GM12878 (cell line): ENCODE data around the gene ZNF341. TPM values are rescaled to one million over a fixed set of nuclear protein-coding genes. Genes with fewer than 3 reads are reported as not detected.

Experiments used
- ATAC-seq: fragments of 200-7000 bp; cut with Tn5 transposase; 3 replicates; pipeline ENCODE4 v1.9.1; 2020; ENCODE audit warnings: mild to moderate bottlenecking, moderate library complexity
- BruUV-seq: library from RNA; stranded (reverse); fragments of 400-500 nt; replicated peaks from 2 replicates; lab custom pipeline; 2021; lab: Mats Ljungman, UMichigan
- CTCF ChIA-PET: fragments of 300-600 bp; sonication (Branson Sonifier 250); formaldehyde crosslinking; extraction: SDS; loops from one replicate; lab custom pipeline; 2021; ENCODE audit warnings: inconsistent platforms; lab: Yijun Ruan, JAX
- POLR2A ChIA-PET: fragments of 350-600 bp; formaldehyde crosslinking; extraction: SDS; loops from one replicate; lab custom pipeline; 2021; ENCODE audit warnings: inconsistent platforms; lab: Charles Lee
- RAD21 ChIA-PET: fragments of 300-600 bp; sonication (Branson Sonifier 250); formaldehyde crosslinking; loops from one replicate; lab custom pipeline; 2023; ENCODE audit warnings: antibody characterized with exemption; ENCODE audit not compliant: unreplicated experiment; lab: Charles Lee
- SMC1A ChIA-PET: fragments of 300-600 bp; sonication (Branson Sonifier 250); formaldehyde crosslinking; loops from one replicate; lab custom pipeline; 2023; ENCODE audit not compliant: unreplicated experiment, uncharacterized antibody; lab: Charles Lee
- DNase-seq: peaks from one replicate; pipeline ENCODE4 v3.0.0-alpha.2; 2011; ENCODE audit warnings: low read depth, low spot score
- FAIRE-seq: peaks from 3 replicates; lab custom pipeline; 2011; peaks lifted over from hg19 to GRCh38; lab: Jason Lieb, UNC
- H2AFZ ChIP-seq: 2 replicates; pipeline ENCODE4 v1.6.0; 2011; ENCODE audit warnings: low read depth, low read length, control low read depth; ENCODE audit not compliant: control insufficient read depth
- H3K27ac ChIP-seq: 2 replicates; pipeline ENCODE4 v1.5.1; 2011; ENCODE audit warnings: control low read depth; ENCODE audit not compliant: control insufficient read depth, insufficient read depth
- H3K27me3 ChIP-seq, 2 experiments: replicated peaks in 1 of 2; 2 replicates each; pipeline versions ENCODE4 v1.6.0 to v1.6.1; 2011; ENCODE audit warnings: low read length in 1 of 2; ENCODE audit not compliant: control insufficient read depth in 2 of 2, insufficient read depth in 2 of 2
- H3K36me3 ChIP-seq, 2 experiments: 2 replicates each; pipeline ENCODE4 v1.5.1; 2011; ENCODE audit warnings: low read length in 1 of 2; ENCODE audit not compliant: control insufficient read depth in 2 of 2, insufficient read depth in 2 of 2
- H3K4me1 ChIP-seq: 2 replicates; pipeline ENCODE4 v1.6.1; 2011; ENCODE audit warnings: mild to moderate bottlenecking, low read length, moderate library complexity, mixed read lengths; ENCODE audit not compliant: control insufficient read depth, insufficient read depth
- H3K4me2 ChIP-seq: 2 replicates; pipeline ENCODE4 v1.6.0; 2011; ENCODE audit warnings: control low read depth; ENCODE audit not compliant: control insufficient read depth, insufficient read depth
- H3K4me3 ChIP-seq: fragments of 200-600 bp; sonication (generic); 2 replicates; pipeline ENCODE4 v1.5.1; 2016
- H3K79me2 ChIP-seq: 2 replicates; pipeline ENCODE4 v1.6.0; 2011; ENCODE audit warnings: low read length; ENCODE audit not compliant: control insufficient read depth, insufficient read depth
- H3K9ac ChIP-seq: 2 replicates; pipeline ENCODE4 v1.8.0; 2011; ENCODE audit warnings: low read length, control low read depth, mixed read lengths; ENCODE audit not compliant: control insufficient read depth, insufficient read depth
- H3K9me3 ChIP-seq: replicated peaks from 3 replicates; pipeline ENCODE4 v1.5.1; 2011; ENCODE audit warnings: mild to moderate bottlenecking, low read length; ENCODE audit not compliant: control insufficient read depth, insufficient read depth
- H4K20me1 ChIP-seq: 2 replicates; pipeline ENCODE4 v1.6.0; 2011; ENCODE audit not compliant: control insufficient read depth, insufficient read depth
- EP300 ChIP-seq, 2 experiments: fragments of 150-350 bp in 1 of 2; IDR thresholded peaks; 2 replicates each; pipeline ENCODE4 v1.6.1; 2011 to 2012; ENCODE audit warnings: low read depth in 2 of 2, low read length in 2 of 2, borderline replicate concordance in 1 of 2, improper control_type of control experiment in 1 of 2, inconsistent platforms in 1 of 2; ENCODE audit not compliant: control insufficient read depth in 1 of 2
- LARP7 ChIP-seq: fragments of 450-650 bp; IDR thresholded peaks from 2 replicates; pipeline ENCODE4 v1.6.1; 2017; ENCODE audit warnings: mild to moderate bottlenecking
- MEF2B ChIP-seq: fragments of 450-650 bp; IDR thresholded peaks from 2 replicates; pipeline ENCODE4 v1.6.1; 2018; ENCODE audit warnings: mild to moderate bottlenecking, moderate library complexity; ENCODE audit not compliant: partially characterized antibody, poor library complexity, severe bottlenecking
- MTA3 ChIP-seq: IDR thresholded peaks from 2 replicates; pipeline ENCODE4 v1.6.1; 2012; ENCODE audit warnings: low read length, inconsistent platforms, borderline replicate concordance
- NBN ChIP-seq: fragments of 450-650 bp; IDR thresholded peaks from 2 replicates; pipeline ENCODE4 v1.6.1; 2016
- NRF1 ChIP-seq: conservative IDR thresholded peaks from 2 replicates; pipeline ENCODE4 v1.6.1; 2011; ENCODE audit warnings: mild to moderate bottlenecking, low read depth, low read length, improper control_type of control experiment
- PML ChIP-seq: IDR thresholded peaks from 2 replicates; pipeline ENCODE4 v1.6.1; 2012; ENCODE audit warnings: low read length, inconsistent platforms
- RB1 ChIP-seq: fragments of 450-650 bp; formaldehyde crosslinking; IDR thresholded peaks from 2 replicates; pipeline ENCODE4 v1.6.1; 2017; ENCODE audit warnings: mild to moderate bottlenecking, borderline replicate concordance
- TCF12 ChIP-seq: IDR thresholded peaks from 2 replicates; pipeline ENCODE4 v1.6.1; 2011; ENCODE audit warnings: low read depth, mild to moderate bottlenecking, low read length
- ZNF207 ChIP-seq: fragments of 450-650 bp; IDR thresholded peaks from 2 replicates; pipeline ENCODE4 v1.6.1; 2014; ENCODE audit warnings: antibody characterized with exemption, mild to moderate bottlenecking, borderline replicate concordance
- ZNF24 ChIP-seq: fragments of 450-650 bp; IDR thresholded peaks from 2 replicates; pipeline ENCODE4 v1.6.1; 2017; ENCODE audit warnings: antibody characterized with exemption, mild to moderate bottlenecking
- ZNF622 ChIP-seq: fragments of 450-650 bp; IDR thresholded peaks from 2 replicates; pipeline ENCODE4 v1.6.1; 2017; ENCODE audit warnings: mild to moderate bottlenecking, inconsistent platforms
- WGBS: methylation state at CpG from one replicate; pipeline ENCODE4 v1.1.6; 2016; ENCODE audit warnings: low lambda C conversion rate; ENCODE audit not compliant: insufficient replicate concordance, insufficient coverage; ENCODE audit errors: missing lambda C conversion rate; 5-methylcytosine and 5-hydroxymethylcytosine counted together
- in situ Hi-C: fragments of 300-500 bp; cut with MboI; formaldehyde crosslinking; loops from 9 replicates; pipeline ENCODE4 v1.14.3; 2018; ENCODE audit warnings: mixed read lengths
- intact Hi-C: fragments of 100-400 bp; cut with micrococcal nuclease; formaldehyde crosslinking; loops from one replicate; pipeline ENCODE4 v1.14.2; 2022; ENCODE audit not compliant: unreplicated experiment
- polyA plus RNA-seq, 11 experiments: library from polyadenylated mRNA; depleted of rRNA in 4 of 11; unstranded in 6 of 11; stranded (reverse) in 5 of 11; fragments of >200 nt; fragmentation: Nextera tagmentation in 4 of 11; fragmentation: Illumina TruSeq in 1 of 11; extraction: Ambion mirVana in 4 of 11; extraction: Trizol in 1 of 11; gene quantifications; 1 replicate in 1 of 11; 2 replicates in 10 of 11; pipeline versions ENCODE4 v1.2.1 to v1.2.3, GENCODE V29; 2011 to 2016; ENCODE audit warnings: inconsistent platforms in 2 of 11, missing spikeins in 2 of 11, low read depth in 1 of 11
- total RNA-seq, 4 experiments: library from RNA; depleted of rRNA in 3 of 4; stranded (reverse); fragments of >200 nt in 3 of 4; fragmentation: Illumina TruSeq in 1 of 4; extraction: Trizol in 1 of 4; gene quantifications; 2 replicates each; pipeline versions ENCODE4 v1.2.1 to v1.2.3, GENCODE V29; 2013 to 2021
- TF ChIP-seq, protein P1 (sequence below): IDR thresholded peaks from 2 replicates; pipeline ENCODE4 v1.6.1; 2012; ENCODE audit warnings: low read depth, low read length, improper control_type of control experiment
- TF ChIP-seq, protein P2 (sequence below): IDR thresholded peaks from 2 replicates; pipeline ENCODE4 v1.6.1; 2011; ENCODE audit warnings: borderline replicate concordance, low read depth, mild to moderate bottlenecking, moderate library complexity, low read length; ENCODE audit not compliant: insufficient read depth, poor library complexity, severe bottlenecking
- TF ChIP-seq, protein P3 (sequence below): fragments of 450-650 bp; IDR thresholded peaks from 2 replicates; pipeline ENCODE4 v1.6.1; 2016; ENCODE audit warnings: mild to moderate bottlenecking

Gene ZNF341
- total and polyA plus RNA-seq, 10 of the 15 experiments (the other 5 are each of a cell fraction or from before 2014, with no cell fraction given): 0.18 to 5.0 (median 2.6) TPM

DNA sequence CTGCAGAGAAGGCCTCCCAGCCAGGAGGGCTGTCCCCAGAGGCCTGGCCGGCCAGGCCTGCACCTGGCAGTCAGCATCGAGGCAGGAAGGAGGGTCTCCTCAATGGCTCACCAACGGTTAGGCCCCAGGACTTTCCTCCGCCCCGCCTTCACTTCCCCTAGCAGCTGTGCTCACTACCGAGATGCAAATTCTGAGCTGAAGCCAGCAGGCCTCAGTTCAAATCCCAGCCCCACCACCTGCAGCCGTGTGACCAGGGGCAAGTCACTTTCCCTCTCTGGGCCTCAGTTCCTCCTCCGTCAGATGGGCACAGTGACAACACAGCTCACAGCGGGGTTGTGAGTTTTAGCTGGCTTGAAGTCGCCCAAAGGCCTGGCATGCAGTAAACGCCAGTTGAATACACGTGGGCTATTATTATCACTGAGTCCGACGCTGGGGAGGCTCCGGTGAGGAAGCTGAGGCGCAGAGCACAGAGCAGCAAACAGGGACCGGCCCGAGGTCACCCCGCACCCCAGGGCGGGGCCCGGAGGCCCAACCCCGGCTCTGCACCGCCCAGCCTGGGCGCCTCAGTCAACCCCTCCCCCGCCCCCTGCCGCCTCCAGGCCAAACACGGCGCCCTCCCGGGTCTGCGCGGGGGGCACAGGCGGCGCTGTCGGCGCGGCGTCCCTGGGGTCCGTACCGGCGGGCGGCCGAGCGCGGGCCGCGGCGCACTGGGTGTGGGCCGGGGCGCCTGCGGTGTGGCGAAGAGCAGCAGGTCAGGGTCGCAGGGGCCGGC, 46.3 kb upstream of the ZNF341 start:
- Histone ChIP-seq H4K20me1 (no peaks in the 10 kb centered on the region), H3K9ac (peak overlapping the region; percentile 88), H2AFZ (peak overlapping the region; percentile 61), H3K27me3 (no peaks in the 10 kb centered on the region), H3K4me1 (peaks cover 36% of the 10 kb centered on the region), H3K4me3 (peak overlapping the region; percentile 79), H3K79me2 (peaks cover 44% of the 10 kb centered on the region), H3K36me3 (no peaks in the 10 kb centered on the region), H3K9me3 (no peaks in the 10 kb centered on the region), H3K4me2 (peak overlapping the region; percentile 90), H3K27ac (peak overlapping the region; percentile 88)
- in situ Hi-C loops: no loop called here
- ChIA-PET CTCF (interaction anchor here (0.7 to 5.6 kb wide), 4 partner anchors 18 to 241 kb away, joined by 3 to 38 read pairs (median 4); partner anchors contain the start of gene ACTL10), RAD21 (interaction anchor here (0.6 to 1.4 kb wide), 5 partner anchors 17 to 97 kb away, joined by 3 to 7 read pairs (median 3); partner anchors contain the start of gene ACTL10), POLR2A (interaction anchor here (0.9 to 1.7 kb wide), 7 partner anchors 13 to 196 kb away, joined by 3 to 7 read pairs (median 5); partner anchors contain the start of genes ACTL10, CBFA2T2 and ZNF341), SMC1A (interaction anchor here (0.5 to 1.2 kb wide), 4 partner anchors 19 to 90 kb away, joined by 3 to 5 read pairs (median 3); partner anchors contain the start of genes ACTL10 and PXMP4)
- FAIRE-seq (peak; percentile 31), DNase-seq (peak; percentile 62), ATAC-seq (peak; percentile 62)
- no TSS peak for BruUV-seq
- intact Hi-C loops: loop anchor here (1.0 to 10.0 kb wide), 4 partner anchors 47 to 309 kb away; partner anchors contain the start of genes CHMP4B and RALY
- under 1% methylated on average over 41 of the region's 53 CpGs for WGBS
- no peak for TF ChIP-seq EP300 (IDR thresholded peaks at IDR 0.05; ENCODE audit: borderline replicate concordance in 1 of 2, control insufficient read depth in 1 of 2, low read depth in 2 of 2, low read length in 2 of 2)
- TF ChIP-seq ZNF622: no peak
- no peak for TF ChIP-seq RB1
- no peak for TF ChIP-seq ZNF24
- TF ChIP-seq, protein P1, sequence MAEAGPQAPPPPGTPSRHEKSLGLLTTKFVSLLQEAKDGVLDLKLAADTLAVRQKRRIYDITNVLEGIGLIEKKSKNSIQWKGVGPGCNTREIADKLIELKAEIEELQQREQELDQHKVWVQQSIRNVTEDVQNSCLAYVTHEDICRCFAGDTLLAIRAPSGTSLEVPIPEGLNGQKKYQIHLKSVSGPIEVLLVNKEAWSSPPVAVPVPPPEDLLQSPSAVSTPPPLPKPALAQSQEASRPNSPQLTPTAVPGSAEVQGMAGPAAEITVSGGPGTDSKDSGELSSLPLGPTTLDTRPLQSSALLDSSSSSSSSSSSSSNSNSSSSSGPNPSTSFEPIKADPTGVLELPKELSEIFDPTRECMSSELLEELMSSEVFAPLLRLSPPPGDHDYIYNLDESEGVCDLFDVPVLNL: no peak
- TF ChIP-seq, protein P2, sequence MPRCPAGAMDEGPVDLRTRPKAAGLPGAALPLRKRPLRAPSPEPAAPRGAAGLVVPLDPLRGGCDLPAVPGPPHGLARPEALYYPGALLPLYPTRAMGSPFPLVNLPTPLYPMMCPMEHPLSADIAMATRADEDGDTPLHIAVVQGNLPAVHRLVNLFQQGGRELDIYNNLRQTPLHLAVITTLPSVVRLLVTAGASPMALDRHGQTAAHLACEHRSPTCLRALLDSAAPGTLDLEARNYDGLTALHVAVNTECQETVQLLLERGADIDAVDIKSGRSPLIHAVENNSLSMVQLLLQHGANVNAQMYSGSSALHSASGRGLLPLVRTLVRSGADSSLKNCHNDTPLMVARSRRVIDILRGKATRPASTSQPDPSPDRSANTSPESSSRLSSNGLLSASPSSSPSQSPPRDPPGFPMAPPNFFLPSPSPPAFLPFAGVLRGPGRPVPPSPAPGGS: no peak
- peak; percentile 72; the same call in 1 of the 2 replicates for TF ChIP-seq TCF12
- TF ChIP-seq PML: no peak
- TF ChIP-seq ZNF207: no peak
- TF ChIP-seq MTA3: no peak
- no peak for TF ChIP-seq NRF1
- TF ChIP-seq NBN: 0 out of 2 replicates have a peak, but pooled peaks have one; percentile 20
- TF ChIP-seq, protein P3, sequence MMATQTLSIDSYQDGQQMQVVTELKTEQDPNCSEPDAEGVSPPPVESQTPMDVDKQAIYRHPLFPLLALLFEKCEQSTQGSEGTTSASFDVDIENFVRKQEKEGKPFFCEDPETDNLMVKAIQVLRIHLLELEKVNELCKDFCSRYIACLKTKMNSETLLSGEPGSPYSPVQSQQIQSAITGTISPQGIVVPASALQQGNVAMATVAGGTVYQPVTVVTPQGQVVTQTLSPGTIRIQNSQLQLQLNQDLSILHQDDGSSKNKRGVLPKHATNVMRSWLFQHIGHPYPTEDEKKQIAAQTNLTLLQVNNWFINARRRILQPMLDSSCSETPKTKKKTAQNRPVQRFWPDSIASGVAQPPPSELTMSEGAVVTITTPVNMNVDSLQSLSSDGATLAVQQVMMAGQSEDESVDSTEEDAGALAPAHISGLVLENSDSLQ: no peak; the same call in 1 of the 2 replicates
- no peak for TF ChIP-seq LARP7
- peak; percentile 44 for TF ChIP-seq MEF2B
